ENCODE data around the gene CNIH2. TPM values are rescaled to one million over a fixed set of nuclear protein-coding genes. Genes with fewer than 3 reads are reported as not detected.

The CNIH2 gene
- polyA plus RNA-seq, 1 donor from 2014 or later, result 47.9 TPM

DNA sequence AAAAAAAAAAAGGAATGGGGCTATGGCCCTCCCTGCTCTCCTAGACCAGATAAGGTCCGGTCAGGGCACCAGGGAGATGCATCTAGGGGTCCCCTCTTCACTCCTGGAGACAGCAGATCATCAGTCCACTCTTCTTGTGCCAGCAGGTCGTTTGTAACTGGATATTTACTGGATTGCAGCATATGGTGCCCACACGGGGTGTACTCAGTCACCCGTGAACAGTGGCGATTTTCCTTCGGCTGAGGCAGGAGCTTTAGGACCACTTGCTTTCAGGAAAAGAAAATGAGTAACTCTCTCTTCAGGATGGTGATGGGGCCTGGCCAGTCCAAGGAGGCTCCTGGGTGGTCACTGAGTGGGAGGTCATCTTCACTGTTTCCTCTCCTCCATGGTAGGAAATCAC, 47.8 kb upstream of the CNIH2 start:
- no peak overlapping the region for H3K9ac ChIP-seq (ENCODE audit: low read length)
- TF ChIP-seq POLR2AphosphoS5 (IDR thresholded peaks at IDR 0.05) (no peak), MXI1 (conservative IDR thresholded peaks at IDR 0.05; ENCODE audit: poor library complexity, severe bottlenecking) (no peak), TAF1 (IDR thresholded peaks at IDR 0.05; ENCODE audit: low read depth) (no peak), RAD21 (conservative IDR thresholded peaks at IDR 0.05) (no peak), EZH2 (IDR thresholded peaks at IDR 0.05; ENCODE audit: borderline replicate concordance, insufficient read depth, low read length, poor library complexity, severe bottlenecking) (no peak), EP300 (conservative IDR thresholded peaks at IDR 0.05; ENCODE audit: poor library complexity, severe bottlenecking) (no peak), SMC3 (conservative IDR thresholded peaks at IDR 0.05; ENCODE audit: poor library complexity) (no peak)
- TF ChIP-seq, protein P1, sequence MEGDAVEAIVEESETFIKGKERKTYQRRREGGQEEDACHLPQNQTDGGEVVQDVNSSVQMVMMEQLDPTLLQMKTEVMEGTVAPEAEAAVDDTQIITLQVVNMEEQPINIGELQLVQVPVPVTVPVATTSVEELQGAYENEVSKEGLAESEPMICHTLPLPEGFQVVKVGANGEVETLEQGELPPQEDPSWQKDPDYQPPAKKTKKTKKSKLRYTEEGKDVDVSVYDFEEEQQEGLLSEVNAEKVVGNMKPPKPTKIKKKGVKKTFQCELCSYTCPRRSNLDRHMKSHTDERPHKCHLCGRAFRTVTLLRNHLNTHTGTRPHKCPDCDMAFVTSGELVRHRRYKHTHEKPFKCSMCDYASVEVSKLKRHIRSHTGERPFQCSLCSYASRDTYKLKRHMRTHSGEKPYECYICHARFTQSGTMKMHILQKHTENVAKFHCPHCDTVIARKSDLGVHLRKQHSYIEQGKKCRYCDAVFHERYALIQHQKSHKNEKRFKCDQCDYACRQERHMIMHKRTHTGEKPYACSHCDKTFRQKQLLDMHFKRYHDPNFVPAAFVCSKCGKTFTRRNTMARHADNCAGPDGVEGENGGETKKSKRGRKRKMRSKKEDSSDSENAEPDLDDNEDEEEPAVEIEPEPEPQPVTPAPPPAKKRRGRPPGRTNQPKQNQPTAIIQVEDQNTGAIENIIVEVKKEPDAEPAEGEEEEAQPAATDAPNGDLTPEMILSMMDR (IDR thresholded peaks at IDR 0.05; ENCODE audit: poor library complexity, severe bottlenecking), result no peak
- TF ChIP-seq, protein P2, sequence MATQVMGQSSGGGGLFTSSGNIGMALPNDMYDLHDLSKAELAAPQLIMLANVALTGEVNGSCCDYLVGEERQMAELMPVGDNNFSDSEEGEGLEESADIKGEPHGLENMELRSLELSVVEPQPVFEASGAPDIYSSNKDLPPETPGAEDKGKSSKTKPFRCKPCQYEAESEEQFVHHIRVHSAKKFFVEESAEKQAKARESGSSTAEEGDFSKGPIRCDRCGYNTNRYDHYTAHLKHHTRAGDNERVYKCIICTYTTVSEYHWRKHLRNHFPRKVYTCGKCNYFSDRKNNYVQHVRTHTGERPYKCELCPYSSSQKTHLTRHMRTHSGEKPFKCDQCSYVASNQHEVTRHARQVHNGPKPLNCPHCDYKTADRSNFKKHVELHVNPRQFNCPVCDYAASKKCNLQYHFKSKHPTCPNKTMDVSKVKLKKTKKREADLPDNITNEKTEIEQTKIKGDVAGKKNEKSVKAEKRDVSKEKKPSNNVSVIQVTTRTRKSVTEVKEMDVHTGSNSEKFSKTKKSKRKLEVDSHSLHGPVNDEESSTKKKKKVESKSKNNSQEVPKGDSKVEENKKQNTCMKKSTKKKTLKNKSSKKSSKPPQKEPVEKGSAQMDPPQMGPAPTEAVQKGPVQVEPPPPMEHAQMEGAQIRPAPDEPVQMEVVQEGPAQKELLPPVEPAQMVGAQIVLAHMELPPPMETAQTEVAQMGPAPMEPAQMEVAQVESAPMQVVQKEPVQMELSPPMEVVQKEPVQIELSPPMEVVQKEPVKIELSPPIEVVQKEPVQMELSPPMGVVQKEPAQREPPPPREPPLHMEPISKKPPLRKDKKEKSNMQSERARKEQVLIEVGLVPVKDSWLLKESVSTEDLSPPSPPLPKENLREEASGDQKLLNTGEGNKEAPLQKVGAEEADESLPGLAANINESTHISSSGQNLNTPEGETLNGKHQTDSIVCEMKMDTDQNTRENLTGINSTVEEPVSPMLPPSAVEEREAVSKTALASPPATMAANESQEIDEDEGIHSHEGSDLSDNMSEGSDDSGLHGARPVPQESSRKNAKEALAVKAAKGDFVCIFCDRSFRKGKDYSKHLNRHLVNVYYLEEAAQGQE (IDR thresholded peaks at IDR 0.05; ENCODE audit: borderline replicate concordance), result no peak
- H3K27ac ChIP-seq (ENCODE audit: low read length), result no peak overlapping the region
- H3K79me2 ChIP-seq (replicated peaks; ENCODE audit: insufficient read depth, low read length), result no peaks in the 10 kb centered on the region
- H3K4me3 ChIP-seq (ENCODE audit: low read length), result no peak overlapping the region
- no peak overlapping the region for H3K4me2 ChIP-seq (ENCODE audit: low read length)
- H3K36me3 ChIP-seq (ENCODE audit: insufficient read depth, low read length), result no peaks in the 10 kb centered on the region
- no peaks in the 10 kb centered on the region for H4K20me1 ChIP-seq (ENCODE audit: insufficient read depth)
- no peaks in the 10 kb centered on the region for H3F3A ChIP-seq (ENCODE audit: insufficient read depth, low read length, poor library complexity, severe bottlenecking)
- H3K9me2 ChIP-seq (ENCODE audit: insufficient read depth, low read length), result no peaks in the 10 kb centered on the region
- H3K27me3 ChIP-seq (ENCODE audit: insufficient read depth, low read depth, low read length), result no peaks in the 10 kb centered on the region
- no peaks in the 10 kb centered on the region for H3K9me3 ChIP-seq (ENCODE audit: low read length)
- H2AFZ ChIP-seq (ENCODE audit: low read depth, low read length), result no peak overlapping the region

DNA sequence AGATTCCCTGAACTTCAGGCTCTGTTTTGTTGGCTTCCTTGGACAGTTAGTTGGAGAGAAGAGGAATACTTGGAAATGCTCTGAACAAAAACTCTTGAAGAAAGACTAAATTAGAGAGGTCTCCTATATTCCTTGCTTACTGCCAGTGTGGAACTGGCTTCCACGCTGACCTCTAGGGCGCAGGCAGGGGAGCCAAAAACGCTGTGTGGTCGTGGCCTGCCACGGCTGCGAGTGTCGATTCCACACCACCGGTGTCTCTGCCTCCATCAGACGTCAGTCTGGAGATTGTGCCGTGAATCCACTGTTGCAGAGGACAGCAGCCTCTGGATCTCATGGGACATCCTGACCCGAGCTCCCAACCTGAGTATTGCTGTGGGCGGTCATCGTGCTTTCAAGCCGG, 47.0 kb upstream of the CNIH2 start:
- no peaks in the 10 kb centered on the region for H3K9me2 ChIP-seq (ENCODE audit: insufficient read depth, low read length)
- H4K20me1 ChIP-seq (ENCODE audit: insufficient read depth), result no peaks in the 10 kb centered on the region
- no peaks in the 10 kb centered on the region for H3K36me3 ChIP-seq (ENCODE audit: insufficient read depth, low read length)
- no peaks in the 10 kb centered on the region for H3K9me3 ChIP-seq (ENCODE audit: low read length)
- no peak overlapping the region for H3K4me2 ChIP-seq (ENCODE audit: low read length)
- H3K4me3 ChIP-seq (ENCODE audit: low read length), result no peak overlapping the region
- no peak overlapping the region for H3K9ac ChIP-seq (ENCODE audit: low read length)
- H3K27ac ChIP-seq (ENCODE audit: low read length), result no peak overlapping the region
- H3K27me3 ChIP-seq (ENCODE audit: insufficient read depth, low read depth, low read length), result no peaks in the 10 kb centered on the region
- TF ChIP-seq EZH2 (IDR thresholded peaks at IDR 0.05; ENCODE audit: borderline replicate concordance, insufficient read depth, low read length, poor library complexity, severe bottlenecking), result no peak
- TF ChIP-seq, protein P1 (IDR thresholded peaks at IDR 0.05; ENCODE audit: poor library complexity, severe bottlenecking), result no peak
- TF ChIP-seq EP300 (conservative IDR thresholded peaks at IDR 0.05; ENCODE audit: poor library complexity, severe bottlenecking), result no peak
- no peak for TF ChIP-seq SMC3 (conservative IDR thresholded peaks at IDR 0.05; ENCODE audit: poor library complexity)
- no peak for TF ChIP-seq RAD21 (conservative IDR thresholded peaks at IDR 0.05)
- no peak for TF ChIP-seq TAF1 (IDR thresholded peaks at IDR 0.05; ENCODE audit: low read depth)
- TF ChIP-seq, protein P2 (IDR thresholded peaks at IDR 0.05; ENCODE audit: borderline replicate concordance), result no peak
- TF ChIP-seq MXI1 (conservative IDR thresholded peaks at IDR 0.05; ENCODE audit: poor library complexity, severe bottlenecking), result no peak
- no peak for TF ChIP-seq POLR2AphosphoS5 (IDR thresholded peaks at IDR 0.05)
- H3K79me2 ChIP-seq (replicated peaks; ENCODE audit: insufficient read depth, low read length), result no peaks in the 10 kb centered on the region
- no peaks in the 10 kb centered on the region for H3F3A ChIP-seq (ENCODE audit: insufficient read depth, low read length, poor library complexity, severe bottlenecking)
- H2AFZ ChIP-seq (ENCODE audit: low read depth, low read length), result no peak overlapping the region

Measured in neural cell (in vitro differentiated cells).